Small intestine (tissue), 7 donors: ENCODE data around the gene MED14. TPM values are rescaled to one million over a fixed set of nuclear protein-coding genes. Genes with fewer than 3 reads are reported as not detected.
A peak's percentile ranks its signal among the peaks of the same experiment; 100 is the strongest.

Source experiments
- DNase-seq, 2 donors: peaks; one replicate each; pipeline versions ENCODE4 v3.0.0 to v3.0.0-alpha.2; 2013
- FAIRE-seq: peaks from 2 replicates; lab custom pipeline; 2012; peaks lifted over from hg19 to GRCh38; lab: Jason Lieb, UNC
- H3K27ac ChIP-seq, 3 donors: one replicate each; pipeline ENCODE4 v1.5.1; 2013; ENCODE audit warnings: low read length in 2 of 3, mild to moderate bottlenecking in 2 of 3, control low read depth in 1 of 3, inconsistent platforms in 1 of 3, low read depth in 1 of 3, moderate library complexity in 1 of 3
- H3K27me3 ChIP-seq, 3 donors: one replicate each; pipeline ENCODE4 v1.6.1; 2013; ENCODE audit warnings: low read length in 3 of 3, inconsistent platforms in 1 of 3; ENCODE audit not compliant: control insufficient read depth in 3 of 3, insufficient read depth in 3 of 3
- H3K36me3 ChIP-seq, 3 donors: one replicate each; pipeline ENCODE4 v1.6.1; 2013; ENCODE audit warnings: low read length in 3 of 3, inconsistent platforms in 1 of 3, low read depth in 1 of 3, mild to moderate bottlenecking in 1 of 3, moderate library complexity in 1 of 3; ENCODE audit not compliant: control insufficient read depth in 3 of 3, insufficient read depth in 2 of 3
- H3K4me1 ChIP-seq, 3 donors: one replicate each; pipeline ENCODE4 v1.6.1; 2013; ENCODE audit warnings: low read length in 2 of 3, inconsistent platforms in 1 of 3, low read depth in 1 of 3, mild to moderate bottlenecking in 1 of 3, moderate library complexity in 1 of 3; ENCODE audit not compliant: control insufficient read depth in 3 of 3, insufficient read depth in 2 of 3
- H3K4me3 ChIP-seq, 3 donors: one replicate each; pipeline ENCODE4 v1.5.1; 2013; ENCODE audit warnings: low read length in 3 of 3, control low read depth in 1 of 3, inconsistent platforms in 1 of 3, low read depth in 1 of 3, mild to moderate bottlenecking in 1 of 3, moderate library complexity in 1 of 3
- H3K9me3 ChIP-seq, 2 donors: one replicate each; pipeline ENCODE4 v1.6.1; 2013; ENCODE audit warnings: low read depth in 1 of 2, low read length in 1 of 2; ENCODE audit not compliant: control insufficient read depth in 2 of 2, insufficient read depth in 1 of 2
- WGBS, 3 donors: extraction: QIAGEN DNeasy Blood & Tissue Kit; methylation state at CpG; one replicate each; pipeline ENCODE4 v1.1.7; 2013; 5-methylcytosine and 5-hydroxymethylcytosine counted together
- polyA plus RNA-seq, 4 donors: library from polyadenylated mRNA; stranded (reverse) in 3 of 4; unstranded in 1 of 4; fragments of 200-250 nt in 3 of 4; fragments of 120-200 nt in 1 of 4; gene quantifications; one replicate each; pipeline versions ENCODE4 v1.2.1 to v1.2.3, GENCODE V29; 2013
- donor health status: healthy with polysubstance abuse.
- donor health status: control.
- donor health status: control.
- donor health status: Bipolar disorder and iron deficiency.
- donor health status: healthy.

Gene MED14
- polyA plus RNA-seq, 4 donors = 13.0 to 72.7 (median 17.3) TPM

DNA sequence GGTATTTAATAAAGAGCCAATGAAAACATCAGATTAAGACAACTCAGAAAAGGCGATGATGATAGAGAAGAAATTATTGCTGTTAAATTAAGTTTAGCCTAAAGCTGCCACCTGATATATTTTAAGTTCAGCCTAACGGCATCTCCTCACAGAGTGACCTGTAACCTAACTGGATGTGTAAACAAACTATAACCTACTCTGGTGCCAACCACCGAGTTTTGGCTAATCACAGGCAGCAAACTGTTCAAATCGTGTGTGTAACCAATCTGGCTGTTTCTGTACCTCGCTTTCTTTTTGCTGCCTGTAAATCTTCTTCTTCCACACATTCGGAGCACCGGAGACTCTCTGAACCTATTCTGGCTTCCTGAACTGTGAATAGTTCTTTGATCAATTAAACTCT lies 37.8 kb upstream of the MED14 start:
- 59 to 71% (median 70%) methylated on average over 7 of the region's 7 CpGs for WGBS, 3 donors
- no peaks in the 10 kb centered on the region for H3K36me3 ChIP-seq
- no peaks in the 10 kb centered on the region for H3K9me3 ChIP-seq
- H3K4me1 ChIP-seq = no peaks in the 10 kb centered on the region
- FAIRE-seq = no peak
- DNase-seq = no peak
- no peak overlapping the region for H3K27ac ChIP-seq
- H3K4me3 ChIP-seq = no peak overlapping the region
- no peaks in the 10 kb centered on the region for H3K27me3 ChIP-seq

DNA sequence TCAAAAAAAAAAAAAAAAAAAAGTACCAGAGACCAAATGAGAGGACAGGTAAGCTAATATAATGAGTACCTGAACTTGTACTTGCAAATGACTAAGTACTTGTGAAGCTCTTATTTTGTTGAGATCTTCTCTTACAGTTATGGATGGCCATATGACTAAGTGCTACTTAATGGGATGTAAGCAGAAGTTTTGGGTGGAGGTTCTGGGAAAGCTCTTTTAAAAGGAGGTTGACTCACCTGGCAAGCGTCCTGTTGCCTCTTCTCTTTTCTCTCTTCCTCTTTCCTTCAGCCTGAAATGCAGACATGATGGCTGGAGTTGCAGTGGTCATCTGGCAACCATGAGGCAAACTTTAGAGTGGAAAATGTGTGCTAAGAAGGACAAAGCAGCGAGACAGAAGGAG lies 36.9 kb upstream of the MED14 start:
- Histone ChIP-seq H3K9me3 (no peaks in the 10 kb centered on the region), H3K27me3 (no peaks in the 10 kb centered on the region), H3K36me3 (no peaks in the 10 kb centered on the region), H3K4me1 (no peaks in the 10 kb centered on the region), H3K27ac (no peak overlapping the region), H3K4me3 (no peak overlapping the region)
- WGBS, 3 donors = 67 to 77% (median 71%) methylated on average over 2 of the region's 2 CpGs
- no peak for FAIRE-seq
- no peak for DNase-seq

- no peak for DNase-seq
- H3K36me3 ChIP-seq = no peaks in the 10 kb centered on the region
- no peak for FAIRE-seq
- H3K27ac ChIP-seq = no peak overlapping the region
- H3K4me3 ChIP-seq = no peak overlapping the region
- WGBS, 3 donors = 12 to 40% (median 12%) methylated on average over 1 of the region's 1 CpG
- H3K27me3 ChIP-seq = peaks cover 0 to 5% (median 0%) of the 10 kb centered on the region in 3 donors
- H3K4me1 ChIP-seq = no peaks in the 10 kb centered on the region
- no peaks in the 10 kb centered on the region for H3K9me3 ChIP-seq
Measured at GRCh38 chrX:40761762-40762161, 26.4 kb upstream of the MED14 start.

DNA sequence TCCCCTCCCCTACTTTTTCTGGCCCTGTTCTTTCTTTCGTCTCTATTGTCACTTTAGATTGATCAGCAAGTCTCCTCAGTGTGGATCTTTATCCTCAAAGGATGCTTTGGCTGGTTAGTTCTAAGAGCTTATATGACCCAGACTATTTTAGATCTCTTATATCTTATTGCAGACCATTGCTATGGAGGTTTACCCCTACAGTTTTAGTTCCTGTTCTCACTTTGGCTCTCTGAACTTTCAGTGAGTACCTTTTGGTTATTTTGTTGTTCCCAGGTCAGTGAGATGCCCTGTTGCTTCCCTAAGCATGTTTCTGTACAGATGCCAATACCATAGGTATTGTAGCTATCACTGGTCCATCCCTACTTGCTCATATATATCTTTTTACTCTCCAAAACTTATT lies 24.0 kb upstream of the MED14 start:
- Histone ChIP-seq H3K27me3 (peaks cover 0 to 5% (median 0%) of the 10 kb centered on the region in 3 donors), H3K36me3 (no peaks in the 10 kb centered on the region), H3K4me3 (no peak overlapping the region), H3K4me1 (no peaks in the 10 kb centered on the region), H3K9me3 (no peaks in the 10 kb centered on the region), H3K27ac (no peak overlapping the region)
- WGBS, 3 donors = 56 to 96% (median 84%) methylated on average over 1 of the region's 1 CpG
- DNase-seq (no peak), FAIRE-seq (no peak)

DNA sequence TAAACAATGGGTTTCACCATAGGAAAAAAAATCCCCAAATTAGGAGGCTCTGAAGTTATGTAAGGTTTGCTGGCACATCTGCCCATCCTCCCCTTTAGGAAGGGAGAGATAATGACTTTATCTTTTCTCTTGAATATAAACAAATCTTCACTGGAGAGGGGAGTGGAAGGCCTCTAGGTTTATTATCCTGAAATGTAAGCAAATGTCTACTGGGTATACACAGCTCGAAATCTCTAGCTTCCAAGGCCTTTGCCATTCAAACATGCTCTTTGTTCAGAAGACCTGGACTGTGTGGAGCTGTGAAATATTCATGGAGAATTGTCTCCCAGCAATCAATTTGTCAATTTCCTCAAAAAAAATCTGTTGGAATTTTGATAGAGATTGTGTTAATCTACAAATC lies 21.7 kb upstream of the MED14 start:
- 41 to 64% (median 55%) methylated on average over 1 of the region's 1 CpG for WGBS, 3 donors
- no peak for FAIRE-seq
- no peaks in the 10 kb centered on the region for H3K36me3 ChIP-seq

DNA sequence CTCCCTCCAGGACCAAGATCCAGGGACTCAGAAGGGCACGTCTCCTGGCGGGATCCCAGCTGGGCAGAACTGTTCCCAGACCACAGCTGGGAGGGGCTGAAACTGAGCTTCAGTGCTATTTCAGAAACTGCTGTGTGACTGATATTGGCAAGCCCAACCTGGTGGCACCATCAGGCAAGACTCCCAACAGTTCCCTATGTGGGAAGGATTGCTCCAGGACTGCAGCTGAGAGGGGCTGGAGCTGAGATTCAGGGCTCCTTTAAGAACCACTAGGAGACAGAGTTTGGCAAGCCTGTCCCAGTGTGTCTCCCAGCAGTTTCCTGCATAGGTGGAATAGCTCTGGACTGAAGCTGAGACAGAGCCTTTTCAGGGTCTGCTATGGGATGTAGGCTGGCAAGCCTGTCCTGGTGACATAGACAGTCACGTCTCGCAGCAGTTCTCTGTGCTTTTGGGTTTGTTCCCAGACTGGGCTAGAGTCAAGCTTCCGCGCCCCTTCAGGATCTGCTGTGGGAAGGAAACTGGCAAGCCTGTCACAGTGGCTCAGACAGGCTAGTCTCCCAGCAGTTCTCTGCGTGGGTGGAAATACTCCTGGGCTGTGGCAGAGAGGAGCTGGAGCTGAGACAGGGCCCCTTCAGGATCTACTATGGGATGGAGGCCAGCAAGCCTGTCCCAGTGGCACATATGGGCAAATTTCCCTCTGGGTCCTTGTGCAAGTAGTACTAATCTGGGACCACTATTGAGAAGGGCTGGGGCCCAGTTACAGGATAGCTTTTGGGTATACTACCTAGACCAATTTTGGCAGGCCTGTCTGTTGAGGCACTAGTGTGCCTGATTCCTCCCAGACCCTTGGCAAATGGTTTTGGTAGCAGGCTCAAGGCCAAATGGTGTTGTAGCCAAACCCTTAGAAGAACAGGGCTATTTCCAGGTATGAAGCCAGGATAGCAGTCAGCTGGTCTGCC lies 20.2 kb upstream of the MED14 start:
- no peaks in the 10 kb centered on the region for H3K27me3 ChIP-seq
- no peaks in the 10 kb centered on the region for H3K4me1 ChIP-seq
- 62 to 81% (median 72%) methylated on average over 5 to 7 of the region's 7 CpGs for WGBS, 3 donors
- H3K9me3 ChIP-seq = no peaks in the 10 kb centered on the region
- H3K27ac ChIP-seq = no peak overlapping the region
- no peak overlapping the region for H3K4me3 ChIP-seq
- FAIRE-seq (no peak), DNase-seq (no peak)
- H3K36me3 ChIP-seq = no peaks in the 10 kb centered on the region

More for the DNA sequence above, 21.7 kb upstream of the MED14 start:
- H3K4me3 ChIP-seq = no peak overlapping the region
- no peak for DNase-seq
- no peaks in the 10 kb centered on the region for H3K4me1 ChIP-seq
- peaks cover 0 to 5% (median 0%) of the 10 kb centered on the region in 3 donors for H3K27me3 ChIP-seq
- H3K9me3 ChIP-seq = no peaks in the 10 kb centered on the region
- H3K27ac ChIP-seq = no peak overlapping the region

- Histone ChIP-seq H3K9me3 (no peaks in the 10 kb centered on the region), H3K27ac (peak overlapping the region in 2 of 3 donors; percentile 52 to 54), H3K4me1 (no peaks in the 10 kb centered on the region), H3K36me3 (no peaks in the 10 kb centered on the region), H3K4me3 (no peak overlapping the region), H3K27me3 (no peaks in the 10 kb centered on the region)
- no peak for DNase-seq
- WGBS, 3 donors = 16 to 34% (median 29%) methylated on average over 4 of the region's 4 CpGs
- FAIRE-seq = no peak
Measured at GRCh38 chrX:40749681-40750494, 14.5 kb upstream of the MED14 start.

DNA sequence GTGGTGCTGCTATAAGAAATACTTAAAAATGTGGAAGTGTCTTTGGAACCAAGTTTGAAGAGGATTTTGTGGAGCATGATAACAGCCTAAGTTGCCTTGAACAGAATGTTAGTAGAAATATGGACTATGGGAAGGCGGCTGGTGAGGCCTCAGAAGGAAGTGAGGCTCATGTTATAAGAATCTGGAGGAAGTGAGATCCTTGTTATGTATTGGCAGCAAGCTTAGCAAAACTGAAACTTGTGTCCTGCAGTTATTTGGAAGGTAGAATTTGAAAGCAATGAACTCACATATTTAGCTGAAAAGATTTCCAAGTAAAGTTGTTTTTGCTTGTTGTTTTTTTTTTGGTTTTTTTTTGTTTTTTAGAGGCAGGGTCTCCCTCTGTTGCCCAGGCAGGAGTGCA lies 13.6 kb upstream of the MED14 start:
- FAIRE-seq = no peak
- H3K4me1 ChIP-seq = no peaks in the 10 kb centered on the region
- no peak overlapping the region for H3K27ac ChIP-seq
- no peaks in the 10 kb centered on the region for H3K9me3 ChIP-seq
- H3K27me3 ChIP-seq = no peaks in the 10 kb centered on the region
- no peaks in the 10 kb centered on the region for H3K36me3 ChIP-seq
- H3K4me3 ChIP-seq = no peak overlapping the region
- no peak for DNase-seq
- WGBS, 3 donors = 55 to 82% (median 68%) methylated on average over 1 of the region's 1 CpG
